ENCODE results near the gene ROCK2.
A peak's percentile ranks its signal among the peaks of the same experiment; 100 is the strongest.

ROCK2 gene

DNA sequence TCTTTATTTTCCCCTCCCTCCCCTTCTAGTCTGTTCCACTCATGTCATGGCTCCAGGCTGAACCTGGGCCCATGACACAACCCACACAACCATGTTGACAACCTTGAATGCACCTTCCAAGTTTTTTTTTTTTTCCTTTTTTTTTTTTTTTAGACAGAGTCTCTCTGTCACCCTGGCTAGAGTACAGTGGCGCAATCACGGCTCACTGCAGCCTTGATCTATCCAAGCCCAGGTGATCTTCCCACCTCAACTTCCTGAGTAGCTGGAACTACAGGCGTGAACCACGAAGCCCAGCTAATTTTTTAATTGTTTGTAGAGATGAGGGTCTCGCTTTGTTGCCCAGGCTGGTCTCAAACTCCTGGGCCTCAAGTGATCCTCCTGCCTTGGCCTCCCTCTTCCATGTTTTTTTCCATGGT, 21.9 kb upstream of the ROCK2 start:
- no peak for DNase-seq

DNA sequence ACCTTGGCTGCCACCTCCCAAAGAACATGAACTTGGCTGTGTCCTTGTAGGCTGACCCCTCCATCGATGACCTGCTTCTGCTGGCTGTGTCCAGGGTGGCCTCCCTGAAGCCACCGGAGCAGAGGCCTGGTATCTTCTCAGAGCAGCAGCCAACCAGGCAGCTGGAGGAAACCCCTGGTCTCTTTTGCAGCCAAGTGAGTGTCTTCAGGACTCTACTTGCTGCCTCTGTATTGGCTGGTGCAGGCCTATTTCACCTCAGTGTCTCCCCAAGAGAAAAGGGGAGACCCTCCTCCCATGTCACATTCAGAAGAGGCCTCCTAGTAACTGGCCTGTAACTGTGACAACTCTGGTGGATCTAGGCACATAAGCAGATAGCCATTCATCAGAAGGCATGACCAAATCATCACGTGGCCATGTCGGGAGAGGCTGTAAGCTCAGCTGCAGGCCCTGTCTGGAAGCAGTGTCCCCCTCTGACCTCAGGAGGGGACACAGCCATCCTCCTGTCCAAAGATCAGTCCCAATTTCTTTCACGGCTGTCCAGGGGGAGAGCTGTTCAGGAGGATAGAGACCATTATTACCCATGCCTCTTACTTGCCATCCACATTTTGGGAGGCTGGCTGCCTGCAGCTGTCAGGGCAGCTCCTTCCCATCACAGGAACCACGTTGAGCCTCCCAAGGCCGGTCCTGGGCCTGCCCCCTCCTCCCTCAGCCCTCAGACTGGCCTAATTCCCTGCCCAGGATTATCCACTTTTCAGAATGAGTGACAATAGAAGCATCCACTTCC, 20.9 kb upstream of the ROCK2 start:
- DNase-seq = no peak

DNA sequence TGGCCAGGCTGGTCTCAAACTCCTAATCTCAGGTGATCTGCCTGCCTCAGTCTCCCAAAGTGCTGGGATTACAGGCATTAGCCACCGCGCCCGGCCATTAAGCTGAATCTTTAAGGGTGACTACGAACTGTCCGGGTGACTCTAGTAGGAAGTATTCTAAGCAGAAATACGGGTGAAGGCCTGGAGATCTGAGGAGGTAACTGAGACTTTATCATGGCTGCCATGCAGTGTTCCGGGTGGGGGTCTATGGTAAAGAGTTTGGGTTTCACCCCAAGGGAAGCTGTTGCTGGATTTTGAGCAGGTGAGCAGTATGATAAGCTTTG, 20.1 kb upstream of the ROCK2 start:
- DNase-seq = no peak

DNA sequence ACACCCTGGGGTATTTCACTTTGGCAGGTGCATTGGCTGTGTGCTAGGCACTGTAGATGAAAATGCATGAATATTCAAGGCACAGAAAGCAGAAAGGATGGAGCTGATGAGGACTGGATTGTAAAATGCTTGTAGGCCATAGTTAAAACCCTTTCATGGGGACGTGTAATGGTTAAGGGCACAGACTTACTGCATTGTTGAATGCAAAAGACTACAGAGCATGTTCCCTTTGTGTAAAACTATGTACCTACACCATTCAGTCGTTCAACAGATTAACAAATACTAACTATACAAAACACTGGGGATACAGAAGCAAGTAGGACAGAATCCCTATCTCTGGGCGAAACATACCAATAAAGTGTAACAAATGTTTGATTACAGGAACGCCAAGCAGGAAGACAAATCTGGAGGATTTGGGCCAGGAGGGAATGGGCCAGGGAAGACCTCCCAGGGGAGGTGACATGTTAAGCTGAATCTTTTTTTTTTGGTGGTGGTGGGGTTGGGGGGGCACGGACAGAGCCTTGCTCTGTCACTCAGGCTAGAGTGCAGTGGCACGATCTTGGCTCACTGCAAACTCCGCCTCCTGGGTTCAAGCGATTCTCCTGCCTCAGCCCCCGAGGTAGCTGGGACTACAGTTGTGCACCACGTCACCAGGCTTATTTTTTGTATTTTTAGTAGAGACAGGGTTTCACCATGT, 19.6 kb upstream of the ROCK2 start:
- no peak for DNase-seq

DNA sequence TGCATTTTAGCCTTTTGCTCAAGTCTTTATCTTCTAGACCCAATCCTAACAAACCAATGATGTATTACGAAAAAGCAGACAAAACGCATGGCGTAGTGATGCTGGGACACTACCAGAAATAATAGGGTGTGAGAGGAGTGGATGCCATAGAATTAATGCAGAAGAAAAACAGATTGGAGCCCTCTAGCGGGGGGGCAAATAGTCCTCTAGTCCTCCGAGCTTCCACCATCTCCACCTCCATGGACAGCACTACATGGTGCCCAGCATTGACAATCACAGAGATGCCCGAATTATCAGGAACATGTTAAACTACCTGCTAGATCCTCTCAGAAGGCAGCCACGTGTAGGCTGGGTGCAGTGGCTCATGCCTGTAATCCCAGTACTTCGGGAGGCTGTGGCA, 15.4 kb upstream of the ROCK2 start:
- DNase-seq = no peak

DNA sequence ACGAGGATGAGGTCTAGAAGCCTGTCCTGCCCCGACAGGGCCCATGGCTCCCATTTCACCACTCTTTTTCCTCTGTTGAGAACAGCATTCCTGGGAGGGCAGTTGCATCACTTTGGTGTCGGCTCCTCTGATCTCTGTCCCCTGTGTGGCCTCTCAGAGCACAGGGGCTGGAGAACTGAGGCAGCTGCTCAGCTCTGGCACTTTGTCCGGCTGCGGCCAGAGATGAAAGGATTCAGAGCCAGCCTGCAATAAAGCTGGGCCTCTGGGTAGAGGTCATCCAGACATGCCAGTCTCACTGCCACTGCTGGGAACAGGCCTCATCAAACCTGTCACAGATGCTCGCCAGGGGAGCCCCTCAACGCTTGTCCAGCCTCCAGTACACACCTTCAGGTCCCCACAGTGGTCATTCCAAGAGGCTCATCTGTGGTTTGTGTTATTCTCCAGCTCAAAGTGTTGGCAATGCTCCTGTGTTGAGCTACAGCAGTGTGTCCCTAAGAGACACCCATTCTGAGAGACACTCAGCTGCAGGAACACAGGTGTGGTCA, 13.1 kb upstream of the ROCK2 start:
- DNase-seq = no peak

DNA sequence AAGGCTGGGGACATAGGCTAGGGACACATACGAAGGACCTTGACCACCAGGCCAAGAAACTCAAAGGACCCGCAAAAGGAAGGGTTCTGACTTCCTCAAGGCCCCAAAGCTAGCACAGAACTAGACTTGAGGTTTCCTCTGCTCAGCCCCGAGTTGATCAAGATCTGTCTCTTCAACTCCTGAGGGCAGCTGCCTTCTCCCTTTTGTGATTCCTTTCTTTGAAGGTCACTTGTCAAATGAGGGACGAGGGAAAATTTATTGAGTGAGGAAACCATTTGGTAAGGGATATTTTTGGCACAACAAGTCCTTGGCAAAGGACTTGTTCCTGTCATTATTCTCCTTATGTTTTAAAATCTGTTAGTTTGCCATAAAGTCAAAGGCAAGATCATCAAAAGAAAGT, 12.3 kb upstream of the ROCK2 start:
- DNase-seq = no peak

DNA sequence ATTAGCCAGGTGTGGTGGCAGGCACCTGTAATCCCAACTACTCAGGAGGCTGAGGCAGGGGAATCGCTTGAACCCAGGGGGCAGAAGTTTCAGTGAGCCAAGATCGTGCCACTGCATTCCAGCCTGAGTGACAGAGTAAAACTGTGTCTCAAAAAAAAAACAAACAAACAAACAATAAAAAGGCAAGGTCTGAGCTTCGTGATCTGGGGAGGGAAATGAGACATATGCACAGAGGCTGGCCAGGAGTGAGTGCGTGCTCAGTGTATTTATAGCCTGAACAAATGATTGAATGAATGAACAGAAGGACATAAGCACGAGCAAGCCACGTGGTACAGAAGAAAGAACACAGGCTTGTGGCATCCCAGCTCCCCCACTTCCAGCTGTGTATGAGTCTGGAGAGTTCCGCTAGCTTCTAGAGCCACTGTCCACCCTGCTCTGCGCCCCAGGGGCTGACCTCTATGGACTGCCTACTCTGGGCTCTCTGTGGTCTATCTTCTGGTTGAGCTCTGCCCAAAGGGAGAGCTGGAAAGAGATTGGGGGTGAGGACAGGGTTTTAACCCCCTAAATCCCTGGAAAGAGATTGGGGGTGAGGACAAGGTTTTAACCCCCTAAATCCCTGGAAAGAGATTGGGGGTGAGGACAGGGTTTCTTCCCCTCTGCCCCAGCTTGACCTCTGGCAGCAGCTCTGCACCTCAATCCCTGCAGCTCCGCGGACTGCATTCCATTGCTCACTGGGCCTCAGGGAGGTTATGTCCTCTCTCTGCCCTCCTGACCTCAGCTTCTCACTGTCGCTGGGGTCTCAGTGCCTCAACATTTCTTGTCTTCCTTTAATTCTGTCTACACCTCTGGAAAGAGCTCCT, 11.0 kb upstream of the ROCK2 start:
- DNase-seq = no peak

DNA sequence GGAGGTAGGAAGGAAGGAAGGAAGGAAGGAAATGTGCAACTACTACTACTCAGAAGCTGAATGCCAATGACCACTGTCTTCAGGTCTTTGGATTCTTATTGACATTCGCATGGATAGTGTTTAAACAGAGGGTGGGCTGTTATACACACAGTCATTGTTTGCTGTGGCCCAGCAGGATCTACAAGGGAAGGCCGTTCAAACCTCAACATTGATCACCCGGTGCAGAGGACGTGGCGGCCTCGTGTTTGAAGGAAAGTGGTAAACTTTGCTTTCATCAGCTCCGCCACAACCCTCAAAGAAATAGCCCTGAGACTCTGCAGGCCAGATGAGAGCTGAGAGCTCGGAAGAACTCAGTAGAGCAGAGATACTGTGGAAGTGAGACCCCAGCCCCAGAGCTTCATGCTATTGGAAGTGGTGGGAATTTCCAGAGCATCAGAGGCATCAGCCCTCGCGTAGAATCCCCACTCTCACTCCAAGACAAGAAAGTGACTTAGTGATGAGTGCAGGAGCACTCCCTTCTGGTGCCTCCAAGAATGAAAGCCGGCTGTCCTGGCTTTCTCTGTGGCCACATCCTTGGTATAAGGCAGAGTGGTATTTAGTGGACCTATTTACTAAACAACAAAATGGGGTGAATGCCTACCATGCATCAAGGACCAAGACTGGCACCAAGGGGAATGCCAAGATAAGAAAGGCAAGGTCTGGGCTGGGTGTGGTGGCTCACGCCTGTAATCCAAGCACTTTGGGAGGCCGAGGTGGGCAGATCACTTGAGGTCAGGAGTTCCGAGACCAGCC, 10.1 kb upstream of the ROCK2 start:
- DNase-seq = no peak

DNA sequence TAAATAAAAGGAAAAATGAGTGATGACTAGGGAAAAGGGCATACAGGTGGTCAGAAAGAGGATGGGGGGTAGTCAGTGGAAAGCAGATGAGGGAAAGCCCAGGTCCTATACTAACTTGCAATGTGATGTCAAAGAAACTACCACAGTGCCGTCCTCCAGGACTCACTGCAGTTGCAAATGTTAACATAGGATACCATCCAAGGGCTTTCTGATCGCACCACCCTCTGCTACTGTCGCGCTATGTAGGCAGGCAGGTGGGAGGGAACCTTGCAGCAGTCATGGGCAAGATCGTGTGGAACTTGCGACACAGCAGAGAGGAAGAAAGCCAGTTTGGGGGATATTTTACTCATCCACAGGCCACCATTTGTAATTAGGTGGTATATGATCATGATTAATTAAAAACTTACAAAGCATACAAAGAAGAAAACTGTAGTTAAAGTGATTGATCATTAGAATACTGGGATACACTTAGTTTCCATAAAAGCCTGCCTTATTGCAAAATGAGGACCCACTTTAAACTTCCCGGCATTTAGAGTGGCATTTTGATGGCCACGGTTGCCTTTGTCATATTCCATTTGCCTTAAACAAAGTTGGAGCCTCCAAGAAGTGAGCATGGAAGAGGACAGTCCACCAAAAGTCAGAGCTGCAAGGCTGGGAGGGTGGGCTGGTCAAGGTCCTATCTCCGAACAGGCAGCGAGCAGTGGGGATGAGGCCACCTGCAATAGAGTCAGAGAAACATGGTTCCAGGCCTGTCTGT, 8.5 kb upstream of the ROCK2 start:
- DNase-seq = no peak

DNA sequence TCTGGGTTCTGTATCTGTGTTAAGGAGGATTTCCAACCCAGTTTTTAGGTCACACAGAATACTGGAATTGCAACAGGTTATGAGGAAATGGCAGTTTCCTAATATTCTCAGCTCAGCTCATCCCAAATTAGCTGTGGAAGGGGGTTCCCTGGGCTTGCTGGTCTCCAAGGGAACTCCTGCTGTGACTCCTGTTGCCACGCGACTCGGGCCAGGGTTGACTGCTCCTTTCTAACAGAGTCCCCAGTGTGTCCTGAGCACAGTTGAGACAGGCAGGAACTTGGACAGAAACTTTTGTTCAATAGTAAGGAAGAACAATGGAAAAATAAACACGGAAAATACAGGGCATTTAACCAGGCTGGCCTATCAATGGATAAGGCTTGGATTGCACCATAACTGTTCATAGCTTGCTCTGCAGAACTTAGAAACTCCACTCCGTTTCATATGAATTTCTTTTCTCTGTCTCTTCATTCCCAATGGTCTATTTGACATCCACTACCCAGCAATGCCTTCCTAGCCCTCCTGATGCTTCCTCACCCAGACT, 3.8 kb upstream of the ROCK2 start:
- DNase-seq = no peak

DNA sequence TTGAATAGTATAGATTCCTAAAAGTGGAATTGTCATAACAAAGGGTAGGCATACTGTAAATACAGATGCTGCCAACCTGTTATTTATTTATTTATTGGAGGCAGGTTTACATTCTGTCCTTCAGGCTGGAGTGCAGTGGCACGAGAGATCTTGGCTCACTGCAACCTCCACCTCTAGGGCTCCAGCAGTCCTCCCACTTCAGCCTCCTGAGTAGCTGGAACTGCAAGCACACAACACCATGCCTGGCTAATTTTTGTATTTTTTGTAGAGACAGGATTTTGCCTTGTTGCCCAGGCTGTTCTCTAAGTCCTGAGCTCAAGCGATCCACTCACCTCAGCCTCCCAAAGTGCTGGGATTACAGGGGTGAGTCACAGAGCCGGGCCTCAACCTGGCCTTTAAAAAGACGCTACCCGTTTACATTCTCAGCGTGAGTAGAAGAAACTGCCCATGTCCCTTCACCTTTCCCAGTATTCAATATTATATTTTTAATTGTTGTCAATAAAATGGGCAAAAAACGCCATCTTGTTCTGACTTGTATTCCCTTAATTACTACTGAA, 3.0 kb upstream of the ROCK2 start:
- no peak for DNase-seq

DNA sequence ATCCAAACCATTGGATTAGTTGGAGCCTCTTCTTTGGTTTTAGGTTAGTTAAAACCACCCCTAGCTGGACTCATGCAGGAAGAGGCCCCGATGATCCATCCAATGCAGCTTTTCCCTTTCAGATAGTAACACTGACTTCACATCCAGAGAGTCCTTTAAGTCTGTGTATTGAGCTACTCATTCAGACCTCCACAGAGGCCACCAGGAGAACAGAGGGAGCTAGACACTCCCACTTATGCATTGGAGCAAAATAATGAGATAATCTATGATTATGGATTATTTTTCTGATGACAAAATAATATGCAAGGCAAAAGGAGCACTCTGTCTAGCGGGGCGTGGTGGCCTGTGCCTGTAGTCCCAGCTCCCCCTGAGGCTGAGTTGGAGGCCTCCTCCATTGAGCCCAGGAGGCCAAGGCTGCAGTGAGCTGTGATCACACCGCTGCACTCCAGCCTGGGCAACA, 1.6 kb upstream of the ROCK2 start:
- DNase-seq = no peak

DNA sequence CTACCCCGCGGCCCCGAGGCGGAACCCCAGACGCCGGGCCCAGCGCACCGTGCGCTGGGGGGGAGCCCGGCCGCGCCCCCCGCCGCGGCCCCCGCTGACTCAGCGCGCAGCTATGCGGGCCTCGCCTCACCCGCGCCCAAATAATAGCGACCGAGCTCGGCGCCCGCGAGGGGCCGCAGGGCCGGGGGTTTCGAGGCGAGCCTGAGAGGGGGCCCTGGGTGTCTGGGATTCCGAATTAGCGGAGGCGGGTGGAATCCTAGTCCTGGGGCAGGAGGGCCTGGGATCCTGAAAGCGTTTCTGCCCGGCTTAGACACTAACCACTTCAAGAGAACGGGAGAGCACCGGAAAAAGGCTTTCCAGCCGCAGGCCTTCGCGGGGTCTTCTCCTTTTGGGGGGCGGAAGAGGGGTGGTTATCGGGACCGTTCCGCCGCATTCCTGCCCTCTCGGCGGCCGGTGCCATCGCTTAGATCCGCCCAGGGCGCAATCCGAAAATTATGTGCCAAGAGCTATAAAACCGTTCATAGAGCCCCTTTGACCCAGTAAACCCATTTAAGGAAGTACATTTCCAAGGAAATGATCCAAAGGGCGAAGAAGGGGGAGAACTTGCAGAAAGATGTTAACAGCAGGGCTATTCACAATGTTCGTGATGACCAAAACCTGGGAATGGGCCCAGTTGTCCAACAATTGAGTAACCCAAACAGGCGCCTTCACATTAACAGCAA, 681 bp upstream of the ROCK2 start:
- DNase-seq = peak; percentile 21

DNA sequence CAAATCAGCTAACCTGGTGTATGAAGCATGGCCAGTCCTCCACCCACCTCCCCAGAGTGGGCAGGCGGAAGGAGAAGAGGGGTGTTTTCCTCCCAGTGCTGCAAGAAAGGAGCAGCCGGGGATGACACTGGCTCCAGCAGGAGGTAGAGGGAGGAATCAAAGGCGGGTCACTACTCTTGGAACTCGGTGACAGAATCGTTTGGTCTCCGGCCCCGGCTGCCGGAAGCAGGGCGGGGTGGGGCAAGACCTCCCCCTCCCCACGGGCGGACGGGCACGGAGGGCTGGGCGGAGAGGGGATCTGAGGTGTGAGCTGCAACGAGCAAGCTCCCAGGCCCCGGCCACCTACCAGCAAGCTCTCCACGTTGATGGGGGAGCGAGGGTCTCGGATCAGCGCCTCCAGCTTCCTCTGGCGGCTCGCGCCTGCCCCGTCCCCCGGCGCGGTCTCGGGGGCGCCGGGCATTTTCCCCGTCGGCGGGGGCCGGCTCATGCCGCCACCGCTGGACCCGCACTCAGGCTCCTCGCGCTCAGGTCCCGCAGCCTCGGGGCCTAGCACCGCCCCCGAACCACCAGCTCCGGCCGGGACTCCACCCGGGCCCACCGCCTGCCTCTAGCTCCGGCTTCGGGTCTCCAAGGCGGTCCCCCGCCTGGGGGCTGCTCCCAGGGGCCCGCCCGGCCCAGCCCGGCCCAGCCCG, 640 bp downstream of the ROCK2 start:
- DNase-seq = peak; percentile 17

DNA sequence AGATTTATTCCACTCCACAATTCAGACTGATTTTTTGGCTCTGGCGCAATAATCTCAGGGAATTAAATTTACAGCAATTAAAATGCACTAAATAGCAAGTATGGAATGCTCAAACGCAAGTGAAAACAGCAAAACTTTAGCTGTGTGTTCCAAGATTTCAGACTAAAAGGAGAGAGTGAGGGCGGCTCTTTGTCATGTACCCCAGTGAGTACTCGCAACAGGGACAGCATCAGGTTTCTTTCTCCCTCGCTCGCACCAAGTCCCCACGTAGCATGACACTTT, 1.1 kb downstream of the ROCK2 start:
- DNase-seq = no peak

DNA sequence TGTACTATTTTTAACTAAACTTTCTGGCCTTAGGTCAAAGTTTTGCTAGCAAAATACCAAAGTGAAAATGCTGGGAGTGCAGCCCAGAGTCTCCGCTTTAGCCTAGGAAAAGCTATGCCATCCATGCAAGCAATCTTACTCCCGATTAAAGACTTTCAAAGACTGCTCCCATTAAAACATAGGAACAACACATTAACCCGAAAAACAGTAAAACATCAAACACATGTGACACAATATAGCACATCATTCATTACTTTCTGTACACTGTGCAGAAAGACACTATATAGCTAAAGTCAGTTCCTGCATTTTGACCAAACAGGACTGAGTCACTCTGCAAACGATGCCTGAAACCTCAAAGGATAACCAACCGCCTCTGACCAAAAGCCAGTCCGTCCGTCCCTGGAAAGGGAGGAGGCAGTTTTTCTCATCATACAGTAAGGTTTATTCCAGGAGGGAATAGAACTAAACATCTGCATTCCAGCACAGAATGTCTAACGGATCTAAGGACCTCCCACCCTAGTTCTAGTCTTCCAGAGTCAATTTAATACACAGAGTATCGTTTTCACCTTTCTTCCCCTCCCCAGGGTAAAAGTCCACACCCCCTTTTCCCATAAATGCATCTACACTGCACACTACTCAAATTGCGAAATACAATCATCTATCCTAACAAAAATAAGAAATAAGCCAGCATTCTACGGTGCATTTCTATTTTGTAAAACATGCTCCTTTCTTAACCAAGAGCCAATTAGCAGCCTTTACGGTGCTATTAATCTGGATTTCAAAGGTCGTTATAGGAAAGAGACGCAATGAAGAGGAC, 1.7 kb downstream of the ROCK2 start:
- DNase-seq = no peak

DNA sequence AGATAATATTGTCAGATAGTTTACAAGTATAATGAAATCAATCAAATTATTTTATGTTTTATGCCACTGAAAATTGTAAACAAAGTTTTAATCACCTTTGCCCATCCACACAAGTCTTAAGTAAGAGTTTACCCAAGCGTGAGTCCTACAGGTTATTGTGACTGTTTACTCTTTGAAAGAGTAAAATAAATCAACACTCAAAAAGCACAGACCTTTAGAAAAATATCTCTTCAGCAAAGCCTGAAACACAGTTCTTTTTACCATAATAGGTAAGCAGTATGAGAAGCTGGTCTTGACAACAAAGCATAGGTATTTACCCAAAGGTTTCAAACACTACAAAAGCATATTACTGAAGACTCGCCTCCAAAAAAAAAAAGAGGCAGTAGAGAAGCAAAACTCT, 3.7 kb downstream of the ROCK2 start:
- no peak for DNase-seq

DNA sequence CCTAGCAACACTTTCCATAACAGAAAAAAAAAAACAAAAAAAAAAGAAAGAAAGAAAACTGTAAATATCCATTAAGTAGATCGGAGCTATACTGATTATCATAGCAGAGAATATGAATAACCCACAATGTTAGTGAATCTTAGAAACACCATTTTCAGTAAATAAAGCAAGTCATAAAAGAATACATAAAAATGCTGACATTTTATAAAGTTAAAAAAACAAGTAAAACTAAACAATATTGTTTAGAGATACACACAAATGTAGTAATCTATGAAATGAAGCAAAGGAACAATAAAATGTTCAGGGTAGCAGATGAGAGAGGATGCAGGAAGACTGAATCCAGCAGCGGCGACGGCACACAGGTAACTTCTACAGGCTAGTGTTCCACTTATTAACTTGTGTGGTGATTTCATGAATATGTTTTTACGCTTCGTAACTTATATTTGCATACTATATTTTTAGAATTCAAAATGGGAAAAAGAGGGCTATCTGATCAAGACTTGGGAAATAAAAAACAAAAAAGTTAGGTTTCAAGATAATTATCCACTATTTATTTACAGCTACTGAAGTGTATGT, 4.8 kb downstream of the ROCK2 start:
- DNase-seq = no peak

Data from CD4-positive, alpha-beta T cell treated with Interleukin-15 for 1 hour (primary cell).